ENCODE results near the gene PANX3. TPM values are rescaled to one million over a fixed set of nuclear protein-coding genes. Genes with fewer than 3 reads are reported as not detected.

Gene PANX3
- total RNA-seq, 1 donor from 2014 or later: not detected

DNA sequence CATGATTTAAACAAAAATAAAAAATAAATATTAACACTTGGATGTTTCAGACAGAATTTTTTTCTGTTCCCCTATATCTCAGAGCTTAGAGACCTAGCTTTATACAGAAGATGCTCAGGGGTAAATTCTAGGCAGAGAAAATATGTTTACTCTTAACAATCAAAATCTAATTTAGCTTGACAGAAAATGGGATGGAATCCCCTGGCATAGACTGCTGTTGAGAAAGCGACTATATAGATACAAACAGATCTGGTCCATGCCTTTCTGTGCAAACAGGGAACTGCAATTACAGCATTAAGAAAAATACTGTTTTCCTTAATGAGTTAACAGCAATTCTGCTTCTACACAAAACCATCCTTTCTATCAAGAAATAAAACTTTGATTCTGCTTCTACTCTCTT lies 47.8 kb downstream of the PANX3 start:
- no peak for DNase-seq

DNA sequence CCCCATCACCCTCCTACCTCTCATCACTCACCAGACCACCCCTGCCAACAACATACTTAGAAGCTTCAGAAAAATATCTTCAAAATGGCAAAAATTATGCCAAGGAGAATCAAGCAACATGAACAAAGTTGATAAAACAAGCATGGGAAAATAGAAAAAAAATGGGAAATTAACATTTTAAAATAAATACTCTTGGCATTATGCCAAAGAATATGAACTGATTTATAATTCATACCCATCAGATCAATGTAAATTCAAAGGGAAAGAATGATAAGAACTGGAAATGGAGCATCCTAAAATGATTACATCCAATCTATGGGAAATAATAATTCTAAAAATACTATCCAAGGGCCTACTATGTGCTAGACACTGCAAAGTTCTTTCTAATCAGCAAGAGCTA lies 50.3 kb downstream of the PANX3 start:
- DNase-seq: no peak

DNA sequence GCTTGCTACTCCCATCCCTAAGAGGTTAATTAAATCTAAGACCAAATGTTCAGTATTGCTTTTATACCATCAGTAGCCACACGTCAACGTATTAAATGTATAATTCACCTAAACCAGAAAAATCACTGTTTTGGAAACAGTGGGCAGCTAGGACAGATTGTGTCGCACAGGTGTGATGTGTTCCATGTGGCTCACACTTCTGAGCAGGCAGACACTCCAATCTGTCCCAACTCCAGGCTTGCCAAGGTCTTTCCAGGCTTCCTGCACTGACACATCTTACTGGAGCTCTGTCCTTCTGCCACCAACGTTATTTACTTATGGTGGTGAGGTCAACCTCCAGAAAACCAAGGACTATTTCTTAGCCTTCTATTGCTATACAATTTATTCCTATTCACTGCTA lies 50.9 kb downstream of the PANX3 start:
- no peak for DNase-seq

DNA sequence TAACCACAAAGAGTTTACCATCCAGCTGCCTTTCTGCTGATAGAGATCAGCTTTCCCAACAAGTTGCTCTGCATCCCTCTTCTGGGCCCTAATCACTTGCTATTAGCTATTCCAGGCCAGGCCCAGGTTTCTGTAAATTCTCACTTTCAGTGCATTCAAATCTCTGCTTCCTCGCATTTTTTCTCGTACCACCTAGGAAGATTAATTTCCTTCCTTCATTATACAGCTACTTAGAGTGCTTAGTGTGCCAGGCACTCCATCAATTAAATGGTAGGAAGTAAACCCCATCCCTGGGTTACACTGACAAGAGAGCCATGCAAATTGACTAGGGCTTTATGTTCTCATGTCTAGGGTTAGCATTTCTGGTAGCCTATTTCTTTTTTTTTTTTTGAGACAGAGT lies 52.6 kb downstream of the PANX3 start:
- no peak for DNase-seq

DNA sequence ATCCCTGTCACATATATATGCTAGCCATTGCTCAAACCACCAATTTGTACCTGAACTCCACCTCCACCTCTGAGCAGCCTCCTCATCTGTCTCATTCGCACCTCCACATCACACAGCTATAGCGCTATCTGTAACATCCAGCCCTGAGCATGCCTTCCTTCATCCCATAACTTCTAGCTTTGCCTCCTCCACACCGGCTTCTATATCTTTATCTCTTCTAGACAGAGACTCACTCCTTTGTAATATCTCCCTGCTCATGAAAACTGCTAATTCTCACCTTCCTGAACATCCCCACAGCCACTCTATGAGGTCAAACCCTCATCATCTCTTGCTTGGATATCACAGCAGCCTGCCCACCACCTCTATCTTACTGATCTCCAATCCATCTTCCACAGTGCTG lies 56.4 kb downstream of the PANX3 start:
- no peak for DNase-seq

DNA sequence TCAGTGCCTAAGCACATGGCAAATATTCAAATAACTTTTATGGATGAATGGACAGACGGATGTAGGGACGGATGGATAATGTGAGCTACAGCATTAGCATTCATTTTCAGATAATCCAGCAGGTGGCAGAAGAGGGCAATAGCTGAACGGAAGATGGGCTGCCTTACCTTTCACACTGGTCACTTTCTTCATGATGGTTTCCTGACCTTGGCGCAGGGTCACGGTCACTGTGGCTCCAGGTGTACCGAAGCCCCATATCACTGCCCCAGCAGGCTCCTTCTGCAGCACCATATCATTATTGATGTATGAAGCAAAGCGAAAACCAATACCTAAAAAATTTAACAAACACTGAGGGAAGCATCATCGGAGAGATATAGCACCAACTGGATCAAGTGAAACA lies 58.0 kb downstream of the PANX3 start:
- no peak for DNase-seq

Small RNA genes within 50 kb of the gene (small RNA-seq; reads per million reads assigned to genes)
- not detected for gene RNA5SP352

Other genes starting within 250 kb of the PANX3 start
- gene OR8B2, start 226.9 kb upstream of the PANX3 start, total RNA-seq: not detected
- not detected for gene OR8B3, start 212.4 kb upstream of the PANX3 start, total RNA-seq
- gene OR8B4, start 186.6 kb upstream of the PANX3 start, total RNA-seq: not detected
- gene OR8B8, start 165.7 kb upstream of the PANX3 start, total RNA-seq: not detected
- not detected for gene OR8B12, start 67.8 kb upstream of the PANX3 start, total RNA-seq
- not detected for gene OR8A1, start 41.4 kb upstream of the PANX3 start, total RNA-seq
- gene TBRG1, start 11.4 kb downstream of the PANX3 start, total RNA-seq: 42.7 TPM
- 9.7 TPM for gene SIAE, start 62.3 kb downstream of the PANX3 start, total RNA-seq
- 5.1 TPM for gene SPA17, start 62.5 kb downstream of the PANX3 start, total RNA-seq
- 2.7 TPM for gene NRGN, start 128.5 kb downstream of the PANX3 start, total RNA-seq
- not detected for gene VSIG2, start 140.8 kb downstream of the PANX3 start, total RNA-seq
- gene ESAM, start 150.9 kb downstream of the PANX3 start, total RNA-seq: 3.7 TPM
- gene MSANTD2, start 189.0 kb downstream of the PANX3 start, total RNA-seq: 18.9 TPM

Measured in occipital lobe (tissue), 3 donors.